ENCODE measurements around the gene MOB3A. TPM values are rescaled to one million over a fixed set of nuclear protein-coding genes. Genes with fewer than 3 reads are reported as not detected.

The MOB3A gene
- total and polyA plus RNA-seq, 2 of the 13 experiments (the other 11 are each of a cell fraction or from before 2014, with no cell fraction given), result 3.5 to 17.8 TPM

DNA sequence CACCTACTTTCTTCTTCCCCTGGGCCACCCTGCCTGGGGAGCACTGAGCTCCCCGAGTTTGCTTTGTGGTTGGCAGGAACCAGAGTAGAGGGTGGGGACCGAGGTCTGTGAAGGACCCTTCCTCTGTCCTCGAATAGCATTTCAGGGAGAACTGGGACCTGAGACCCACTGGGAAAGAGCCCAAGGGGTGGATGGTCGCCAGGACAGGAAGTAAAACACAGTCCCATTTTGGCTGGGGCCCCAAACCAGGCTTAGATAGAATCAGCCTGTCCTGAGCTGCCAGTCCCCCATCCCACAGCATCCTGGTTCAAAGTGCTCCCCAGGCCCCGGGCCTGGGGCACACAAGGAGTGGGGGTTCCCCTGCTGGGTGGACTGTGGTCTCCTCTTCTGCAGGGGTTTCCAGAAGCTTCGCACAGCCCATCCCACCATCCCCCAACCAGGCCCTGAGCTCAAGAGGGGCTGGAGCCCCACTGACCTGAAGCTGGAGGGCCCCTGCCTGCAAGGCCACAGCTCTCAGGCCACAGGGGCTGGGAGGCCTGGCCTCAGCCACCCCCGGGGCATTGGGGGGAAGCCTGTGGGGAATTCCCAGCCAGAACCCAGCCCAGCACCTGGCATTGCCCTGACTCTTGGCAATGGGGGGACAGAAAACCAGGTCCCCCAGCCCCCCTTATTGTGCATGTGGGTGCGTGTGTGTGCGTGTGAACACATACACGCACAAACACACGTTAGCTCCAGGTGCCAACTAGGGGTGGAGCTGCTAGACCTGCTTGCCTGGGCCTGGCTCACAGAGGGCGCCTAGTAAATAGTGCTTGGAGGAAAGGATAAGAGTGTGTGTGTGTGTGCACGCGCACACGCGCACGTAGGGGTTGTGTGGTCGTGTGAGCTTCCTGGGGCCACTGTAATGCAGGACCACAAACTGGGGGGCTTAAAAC is 44.1 kb downstream of the MOB3A start (continued):
- TF ChIP-seq, protein P1, sequence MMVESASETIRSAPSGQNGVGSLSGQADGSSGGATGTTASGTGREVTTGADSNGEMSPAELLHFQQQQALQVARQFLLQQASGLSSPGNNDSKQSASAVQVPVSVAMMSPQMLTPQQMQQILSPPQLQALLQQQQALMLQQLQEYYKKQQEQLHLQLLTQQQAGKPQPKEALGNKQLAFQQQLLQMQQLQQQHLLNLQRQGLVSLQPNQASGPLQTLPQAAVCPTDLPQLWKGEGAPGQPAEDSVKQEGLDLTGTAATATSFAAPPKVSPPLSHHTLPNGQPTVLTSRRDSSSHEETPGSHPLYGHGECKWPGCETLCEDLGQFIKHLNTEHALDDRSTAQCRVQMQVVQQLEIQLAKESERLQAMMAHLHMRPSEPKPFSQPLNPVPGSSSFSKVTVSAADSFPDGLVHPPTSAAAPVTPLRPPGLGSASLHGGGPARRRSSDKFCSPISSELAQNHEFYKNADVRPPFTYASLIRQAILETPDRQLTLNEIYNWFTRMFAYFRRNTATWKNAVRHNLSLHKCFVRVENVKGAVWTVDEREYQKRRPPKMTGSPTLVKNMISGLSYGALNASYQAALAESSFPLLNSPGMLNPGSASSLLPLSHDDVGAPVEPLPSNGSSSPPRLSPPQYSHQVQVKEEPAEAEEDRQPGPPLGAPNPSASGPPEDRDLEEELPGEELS (CRISPR knock-in tag; IDR thresholded peaks at IDR 0.05), result peak; percentile 48
- 0 out of 2 replicates have a peak, but pooled peaks have one; percentile 62 for TF ChIP-seq ZNF430 (CRISPR knock-in tag; IDR thresholded peaks at IDR 0.05)
- peak; percentile 62; the same call in 1 of the 2 replicates for TF ChIP-seq ZMAT3 (CRISPR knock-in tag; conservative IDR thresholded peaks at IDR 0.05)
- TF ChIP-seq ZNF354B (CRISPR knock-in tag; IDR thresholded peaks at IDR 0.05), result 0 out of 2 replicates have a peak, but pooled peaks have one; percentile 11
- 0 out of 2 replicates have a peak, but pooled peaks have one; percentile 39 for TF ChIP-seq ZSCAN30 (CRISPR knock-in tag; IDR thresholded peaks at IDR 0.05)
- peak; percentile 31; the same call in 1 of the 2 replicates for TF ChIP-seq ZNF292 (CRISPR knock-in tag; IDR thresholded peaks at IDR 0.05; ENCODE audit: borderline replicate concordance, low read depth)
- TF ChIP-seq, protein P2, sequence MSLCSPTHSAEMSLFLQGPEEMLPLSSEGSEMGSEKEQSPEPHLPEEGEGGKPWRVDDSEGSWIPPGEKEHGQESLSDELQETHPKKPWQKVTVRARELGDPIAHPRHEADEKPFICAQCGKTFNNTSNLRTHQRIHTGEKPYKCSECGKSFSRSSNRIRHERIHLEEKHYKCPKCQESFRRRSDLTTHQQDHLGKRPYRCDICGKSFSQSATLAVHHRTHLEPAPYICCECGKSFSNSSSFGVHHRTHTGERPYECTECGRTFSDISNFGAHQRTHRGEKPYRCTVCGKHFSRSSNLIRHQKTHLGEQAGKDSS (CRISPR knock-in tag; IDR thresholded peaks at IDR 0.05; ENCODE audit: borderline replicate concordance, low read depth), result peak; percentile 59; the same call in 1 of the 2 replicates
- TF ChIP-seq, protein P3, sequence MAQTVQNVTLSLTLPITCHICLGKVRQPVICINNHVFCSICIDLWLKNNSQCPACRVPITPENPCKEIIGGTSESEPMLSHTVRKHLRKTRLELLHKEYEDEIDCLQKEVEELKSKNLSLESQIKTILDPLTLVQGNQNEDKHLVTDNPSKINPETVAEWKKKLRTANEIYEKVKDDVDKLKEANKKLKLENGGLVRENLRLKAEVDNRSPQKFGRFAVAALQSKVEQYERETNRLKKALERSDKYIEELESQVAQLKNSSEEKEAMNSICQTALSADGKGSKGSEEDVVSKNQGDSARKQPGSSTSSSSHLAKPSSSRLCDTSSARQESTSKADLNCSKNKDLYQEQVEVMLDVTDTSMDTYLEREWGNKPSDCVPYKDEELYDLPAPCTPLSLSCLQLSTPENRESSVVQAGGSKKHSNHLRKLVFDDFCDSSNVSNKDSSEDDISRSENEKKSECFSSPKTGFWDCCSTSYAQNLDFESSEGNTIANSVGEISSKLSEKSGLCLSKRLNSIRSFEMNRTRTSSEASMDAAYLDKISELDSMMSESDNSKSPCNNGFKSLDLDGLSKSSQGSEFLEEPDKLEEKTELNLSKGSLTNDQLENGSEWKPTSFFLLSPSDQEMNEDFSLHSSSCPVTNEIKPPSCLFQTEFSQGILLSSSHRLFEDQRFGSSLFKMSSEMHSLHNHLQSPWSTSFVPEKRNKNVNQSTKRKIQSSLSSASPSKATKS (CRISPR knock-in tag; IDR thresholded peaks at IDR 0.05), result no peak
- TF ChIP-seq, protein P4, sequence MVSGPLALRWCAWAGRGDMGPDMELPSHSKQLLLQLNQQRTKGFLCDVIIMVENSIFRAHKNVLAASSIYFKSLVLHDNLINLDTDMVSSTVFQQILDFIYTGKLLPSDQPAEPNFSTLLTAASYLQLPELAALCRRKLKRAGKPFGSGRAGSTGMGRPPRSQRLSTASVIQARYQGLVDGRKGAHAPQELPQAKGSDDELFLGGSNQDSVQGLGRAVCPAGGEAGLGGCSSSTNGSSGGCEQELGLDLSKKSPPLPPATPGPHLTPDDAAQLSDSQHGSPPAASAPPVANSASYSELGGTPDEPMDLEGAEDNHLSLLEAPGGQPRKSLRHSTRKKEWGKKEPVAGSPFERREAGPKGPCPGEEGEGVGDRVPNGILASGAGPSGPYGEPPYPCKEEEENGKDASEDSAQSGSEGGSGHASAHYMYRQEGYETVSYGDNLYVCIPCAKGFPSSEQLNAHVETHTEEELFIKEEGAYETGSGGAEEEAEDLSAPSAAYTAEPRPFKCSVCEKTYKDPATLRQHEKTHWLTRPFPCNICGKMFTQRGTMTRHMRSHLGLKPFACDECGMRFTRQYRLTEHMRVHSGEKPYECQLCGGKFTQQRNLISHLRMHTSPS (CRISPR knock-in tag; IDR thresholded peaks at IDR 0.05; ENCODE audit: low read depth), result peak; percentile 78; the same call in 1 of the 2 replicates
- TF ChIP-seq ZBTB42 (CRISPR knock-in tag; IDR thresholded peaks at IDR 0.05), result peak; percentile 64
- no peak for TF ChIP-seq ZNF761 (CRISPR knock-in tag; conservative IDR thresholded peaks at IDR 0.05)
- peak; percentile 60; the same call in 1 of the 2 replicates for TF ChIP-seq ZNF7 (CRISPR knock-in tag; IDR thresholded peaks at IDR 0.05)
- no peak for TF ChIP-seq SMAD3 (CRISPR knock-in tag; IDR thresholded peaks at IDR 0.05)
- TF ChIP-seq NONO (IDR thresholded peaks at IDR 0.05), result no peak
- 0 out of 2 replicates have a peak, but pooled peaks have one; percentile 31 for TF ChIP-seq NONO (CRISPR knock-in tag; conservative IDR thresholded peaks at IDR 0.05)
- TF ChIP-seq NRL (CRISPR knock-in tag; IDR thresholded peaks at IDR 0.05; ENCODE audit: borderline replicate concordance), result peak; percentile 43; the same call in 1 of the 2 replicates
- TF ChIP-seq, protein P5, sequence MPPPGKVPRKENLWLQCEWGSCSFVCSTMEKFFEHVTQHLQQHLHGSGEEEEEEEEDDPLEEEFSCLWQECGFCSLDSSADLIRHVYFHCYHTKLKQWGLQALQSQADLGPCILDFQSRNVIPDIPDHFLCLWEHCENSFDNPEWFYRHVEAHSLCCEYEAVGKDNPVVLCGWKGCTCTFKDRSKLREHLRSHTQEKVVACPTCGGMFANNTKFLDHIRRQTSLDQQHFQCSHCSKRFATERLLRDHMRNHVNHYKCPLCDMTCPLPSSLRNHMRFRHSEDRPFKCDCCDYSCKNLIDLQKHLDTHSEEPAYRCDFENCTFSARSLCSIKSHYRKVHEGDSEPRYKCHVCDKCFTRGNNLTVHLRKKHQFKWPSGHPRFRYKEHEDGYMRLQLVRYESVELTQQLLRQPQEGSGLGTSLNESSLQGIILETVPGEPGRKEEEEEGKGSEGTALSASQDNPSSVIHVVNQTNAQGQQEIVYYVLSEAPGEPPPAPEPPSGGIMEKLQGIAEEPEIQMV (CRISPR knock-in tag; IDR thresholded peaks at IDR 0.05; ENCODE audit: low read depth), result 0 out of 2 replicates have a peak, but pooled peaks have one; percentile 30
- 0 out of 2 replicates have a peak, but pooled peaks have one; percentile 10 for TF ChIP-seq NFKBIZ (CRISPR knock-in tag; IDR thresholded peaks at IDR 0.05)
- TF ChIP-seq ZNF253 (CRISPR knock-in tag; IDR thresholded peaks at IDR 0.05; ENCODE audit: borderline replicate concordance), result 0 out of 2 replicates have a peak, but pooled peaks have one; percentile 75

Measured in HepG2 (cell line).